Trophoblast cell (in vitro differentiated cells and primary cell): ENCODE measurements around the gene KLK4.

Experiments
- DNase-seq, 2 donors: peaks; one replicate each; pipeline ENCODE4 v3.0.0-alpha.2; 2016
- H2AFZ ChIP-seq: 2 replicates; pipeline ENCODE4 v1.6.1; 2013; ENCODE audit warnings: low read length, moderate library complexity, mild to moderate bottlenecking; ENCODE audit not compliant: insufficient read depth, poor library complexity
- H2AK5ac ChIP-seq: 2 replicates; pipeline ENCODE4 v1.6.1; 2013; ENCODE audit warnings: mild to moderate bottlenecking, low read length
- H2BK120ac ChIP-seq: 2 replicates; pipeline ENCODE4 v1.6.1; 2013; ENCODE audit warnings: low read length, mild to moderate bottlenecking, moderate library complexity; ENCODE audit not compliant: insufficient read depth, poor library complexity
- H2BK12ac ChIP-seq: 2 replicates; pipeline ENCODE4 v1.6.1; 2013; ENCODE audit warnings: mild to moderate bottlenecking, low read length, moderate library complexity
- H2BK5ac ChIP-seq: 2 replicates; pipeline ENCODE4 v1.6.1; 2013; ENCODE audit warnings: low read length, low read depth, moderate library complexity, mild to moderate bottlenecking; ENCODE audit not compliant: poor library complexity
- H3K14ac ChIP-seq: 2 replicates; pipeline ENCODE4 v1.6.1; 2013; ENCODE audit warnings: mild to moderate bottlenecking, low read length
- H3K18ac ChIP-seq: 2 replicates; pipeline ENCODE4 v1.6.1; 2013; ENCODE audit warnings: mild to moderate bottlenecking, low read length
- H3K23ac ChIP-seq: 2 replicates; pipeline ENCODE4 v1.6.1; 2013; ENCODE audit warnings: low read length
- H3K27ac ChIP-seq: 2 replicates; pipeline ENCODE4 v1.5.1; 2013; ENCODE audit warnings: low read depth, mild to moderate bottlenecking, inconsistent platforms, low read length, moderate library complexity
- H3K27me3 ChIP-seq: 2 replicates; pipeline ENCODE4 v1.6.1; 2013; ENCODE audit warnings: inconsistent platforms, mild to moderate bottlenecking, low read length, moderate library complexity; ENCODE audit not compliant: insufficient read depth
- H3K36me3 ChIP-seq, 2 experiments: 1 replicate in 1 of 2; 2 replicates in 1 of 2; pipeline ENCODE4 v1.6.1; 2013; ENCODE audit warnings: low read length in 2 of 2, mild to moderate bottlenecking in 2 of 2, moderate library complexity in 1 of 2; ENCODE audit not compliant: insufficient read depth in 2 of 2, control insufficient read depth in 1 of 2
- H3K4ac ChIP-seq: 2 replicates; pipeline ENCODE4 v1.6.1; 2013; ENCODE audit warnings: low read depth, mild to moderate bottlenecking, low read length, moderate library complexity
- H3K4me1 ChIP-seq, 2 experiments: 1 replicate in 1 of 2; 2 replicates in 1 of 2; pipeline ENCODE4 v1.6.1; 2013; ENCODE audit warnings: low read length in 2 of 2, mild to moderate bottlenecking in 2 of 2, moderate library complexity in 1 of 2; ENCODE audit not compliant: insufficient read depth in 2 of 2, control insufficient read depth in 1 of 2
- H3K4me2 ChIP-seq: 2 replicates; pipeline ENCODE4 v1.6.1; 2013; ENCODE audit warnings: inconsistent platforms, mild to moderate bottlenecking, low read length, moderate library complexity
- H3K4me3 ChIP-seq: 2 replicates; pipeline ENCODE4 v1.5.1; 2013; ENCODE audit warnings: mild to moderate bottlenecking, low read depth, low read length, inconsistent platforms
- H3K79me1 ChIP-seq: one replicate; pipeline ENCODE4 v1.6.1; 2013; ENCODE audit warnings: low read length
- H3K79me2 ChIP-seq: 2 replicates; pipeline ENCODE4 v1.6.1; 2013; ENCODE audit warnings: low read length, mild to moderate bottlenecking; ENCODE audit not compliant: control insufficient read depth, insufficient read depth, poor library complexity
- H3K9ac ChIP-seq: 2 replicates; pipeline ENCODE4 v1.6.1; 2013; ENCODE audit warnings: mild to moderate bottlenecking, low read length
- H3K9me3 ChIP-seq: 2 replicates; pipeline ENCODE4 v1.6.1; 2013; ENCODE audit warnings: low read depth, mild to moderate bottlenecking, control low read depth, inconsistent platforms, low read length; ENCODE audit not compliant: insufficient read depth
- H4K12ac ChIP-seq: 2 replicates; pipeline ENCODE4 v1.6.1; 2013; ENCODE audit warnings: low read depth, mild to moderate bottlenecking, low read length, moderate library complexity
- H4K8ac ChIP-seq: 2 replicates; pipeline ENCODE4 v1.6.1; 2013; ENCODE audit warnings: low read depth, mild to moderate bottlenecking, low read length, moderate library complexity
- H4K91ac ChIP-seq: one replicate; pipeline ENCODE4 v1.6.1; 2013; ENCODE audit warnings: low read depth, mild to moderate bottlenecking, low read length, moderate library complexity
- WGBS: extraction: QIAGEN DNeasy Blood & Tissue Kit; methylation state at CpG from one replicate; pipeline ENCODE4 v1.1.7; 2013; ENCODE audit warnings: missing lambda C conversion rate; ENCODE audit not compliant: insufficient read length, insufficient coverage; ENCODE audit errors: extremely low coverage; 5-methylcytosine and 5-hydroxymethylcytosine counted together

KLK4 gene

GRCh38 chr19:50877338-50877737 is 33.9 kb downstream of the KLK4 start:
- H3K18ac ChIP-seq = no peak overlapping the region
- H3K4me1 ChIP-seq = no peaks in the 10 kb centered on the region
- peak overlapping the region; percentile 15 for H3K4me3 ChIP-seq
- no peak overlapping the region for H3K14ac ChIP-seq
- no peak overlapping the region for H3K4ac ChIP-seq
- H2BK5ac ChIP-seq = no peak overlapping the region
- no peak overlapping the region for H2BK120ac ChIP-seq
- no peak overlapping the region for H3K9ac ChIP-seq
- H3K27me3 ChIP-seq = no peaks in the 10 kb centered on the region
- H3K23ac ChIP-seq = no peak overlapping the region
- no peak overlapping the region for H2BK12ac ChIP-seq
- no peaks in the 10 kb centered on the region for H3K36me3 ChIP-seq
- H3K4me2 ChIP-seq = no peak overlapping the region
- WGBS = no CpG with 5 or more reads among the region's 8 CpGs
- no peak overlapping the region for H4K91ac ChIP-seq
- H3K9me3 ChIP-seq = peaks cover 8% of the 10 kb centered on the region
- H2AK5ac ChIP-seq = no peak overlapping the region
- H3K27ac ChIP-seq = no peak overlapping the region
- H3K79me1 ChIP-seq = no peaks in the 10 kb centered on the region
- no peak overlapping the region for H4K12ac ChIP-seq
- no peak overlapping the region for H2AFZ ChIP-seq
- no peaks in the 10 kb centered on the region for H3K79me2 ChIP-seq
- no peak for DNase-seq
- H4K8ac ChIP-seq = no peak overlapping the region

DNA sequence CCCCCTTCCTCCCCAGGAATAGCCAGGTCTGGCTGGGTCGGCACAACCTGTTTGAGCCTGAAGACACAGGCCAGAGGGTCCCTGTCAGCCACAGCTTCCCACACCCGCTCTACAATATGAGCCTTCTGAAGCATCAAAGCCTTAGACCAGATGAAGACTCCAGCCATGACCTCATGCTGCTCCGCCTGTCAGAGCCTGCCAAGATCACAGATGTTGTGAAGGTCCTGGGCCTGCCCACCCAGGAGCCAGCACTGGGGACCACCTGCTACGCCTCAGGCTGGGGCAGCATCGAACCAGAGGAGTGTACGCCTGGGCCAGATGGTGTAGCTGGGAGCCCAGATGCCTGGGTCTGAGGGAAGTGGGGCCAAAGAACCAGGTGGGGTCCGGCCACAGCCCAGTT is 34.7 kb downstream of the KLK4 start:
- H3K4me3 ChIP-seq = no peak overlapping the region
- WGBS = no CpG with 5 or more reads among the region's 7 CpGs
- H4K91ac ChIP-seq = no peak overlapping the region
- no peak overlapping the region for H2BK5ac ChIP-seq
- H3K79me2 ChIP-seq = no peaks in the 10 kb centered on the region
- no peak for DNase-seq
- no peak overlapping the region for H2BK120ac ChIP-seq
- no peaks in the 10 kb centered on the region for H3K36me3 ChIP-seq
- H2AFZ ChIP-seq = no peak overlapping the region
- H4K8ac ChIP-seq = no peak overlapping the region
- H4K12ac ChIP-seq = no peak overlapping the region
- H3K4me2 ChIP-seq = no peak overlapping the region
- H3K79me1 ChIP-seq = no peaks in the 10 kb centered on the region
- H2BK12ac ChIP-seq = no peak overlapping the region
- no peaks in the 10 kb centered on the region for H3K27me3 ChIP-seq
- H3K9me3 ChIP-seq = peaks cover 8% of the 10 kb centered on the region
- no peak overlapping the region for H3K23ac ChIP-seq
- H3K18ac ChIP-seq = no peak overlapping the region
- no peaks in the 10 kb centered on the region for H3K4me1 ChIP-seq
- no peak overlapping the region for H3K14ac ChIP-seq
- H3K4ac ChIP-seq = no peak overlapping the region
- no peak overlapping the region for H2AK5ac ChIP-seq
- H3K9ac ChIP-seq = no peak overlapping the region
- no peak overlapping the region for H3K27ac ChIP-seq

- Histone ChIP-seq H2AK5ac (no peak overlapping the region), H3K14ac (no peak overlapping the region), H3K4me1 (no peaks in the 10 kb centered on the region), H3K4me2 (no peak overlapping the region), H3K27me3 (no peaks in the 10 kb centered on the region), H3K9me3 (peaks cover 8% of the 10 kb centered on the region), H2BK120ac (no peak overlapping the region), H3K79me2 (no peaks in the 10 kb centered on the region), H3K23ac (no peak overlapping the region), H3K27ac (no peak overlapping the region), H2AFZ (no peak overlapping the region), H4K8ac (no peak overlapping the region), H3K9ac (no peak overlapping the region), H3K18ac (no peak overlapping the region), H4K12ac (no peak overlapping the region), H2BK12ac (no peak overlapping the region), H3K36me3 (no peaks in the 10 kb centered on the region), H3K4me3 (no peak overlapping the region), H3K4ac (no peak overlapping the region), H4K91ac (no peak overlapping the region), H3K79me1 (no peaks in the 10 kb centered on the region), H2BK5ac (no peak overlapping the region)
- WGBS = no CpG with 5 or more reads among the region's 9 CpGs
- DNase-seq = no peak
Observed at GRCh38 chr19:50875795-50876422, 35.3 kb downstream of the KLK4 start.

GRCh38 chr19:50874211-50874610 is 37.0 kb downstream of the KLK4 start:
- Histone ChIP-seq H3K9ac (no peak overlapping the region), H3K79me1 (no peaks in the 10 kb centered on the region), H3K14ac (no peak overlapping the region), H3K4me3 (no peak overlapping the region), H2AFZ (no peak overlapping the region), H4K91ac (no peak overlapping the region), H3K27me3 (no peaks in the 10 kb centered on the region), H3K4me2 (no peak overlapping the region), H2BK120ac (no peak overlapping the region), H4K8ac (no peak overlapping the region), H2BK5ac (no peak overlapping the region), H2AK5ac (no peak overlapping the region), H3K4me1 (no peaks in the 10 kb centered on the region), H3K4ac (no peak overlapping the region), H3K18ac (no peak overlapping the region), H4K12ac (no peak overlapping the region), H3K36me3 (no peaks in the 10 kb centered on the region), H3K9me3 (peaks cover 8% of the 10 kb centered on the region), H3K79me2 (no peaks in the 10 kb centered on the region), H3K27ac (no peak overlapping the region), H2BK12ac (no peak overlapping the region), H3K23ac (no peak overlapping the region)
- no CpG with 5 or more reads among the region's 5 CpGs for WGBS
- no peak for DNase-seq
